K562 (cell line): Measurements from ENCODE around the gene VSIG2. TPM values are rescaled to one million over a fixed set of nuclear protein-coding genes. Genes with fewer than 3 reads are reported as not detected.

Source experiments
- ATAC-seq: fragments of 200-7000 bp; cut with Tn5 transposase; 3 replicates; pipeline ENCODE4 v1.9.1; 2020; ENCODE audit warnings: moderate library complexity
- BruUV-seq: library from RNA; stranded (reverse); fragments of 400-500 nt; replicated peaks from 2 replicates; lab custom pipeline; 2021; lab: Mats Ljungman, UMichigan
- CTCF ChIA-PET: fragments of 300-600 bp; formaldehyde crosslinking; extraction: SDS; loops from one replicate; lab custom pipeline; 2021; ENCODE audit warnings: low intra/inter-chr PET ratio; lab: Yijun Ruan, JAX
- POLR2A ChIA-PET: fragments of 300-600, 350-650 bp; sonication (Branson Sonifier 250); formaldehyde crosslinking; extraction: SDS; loops from one replicate; lab custom pipeline; 2021; ENCODE audit warnings: antibody characterized with exemption, inconsistent platforms; lab: Yijun Ruan, JAX
- DNase-seq, 4 experiments: peaks; one replicate each; pipeline versions ENCODE4 v3.0.0 to v3.0.0-alpha.2; 2011 to 2018; ENCODE audit warnings: low spot score in 3 of 4, mixed read lengths in 3 of 4; ENCODE audit errors: extremely low read depth in 1 of 4
- FAIRE-seq: peaks from 2 replicates; lab custom pipeline; 2011; peaks lifted over from hg19 to GRCh38; lab: Jason Lieb, UNC
- H2AFZ ChIP-seq: 2 replicates; pipeline ENCODE4 v1.6.0; 2011; ENCODE audit warnings: low read depth, low read length, control low read depth, inconsistent platforms
- H3K27ac ChIP-seq: fragments of 200-600 bp; 3 replicates; pipeline ENCODE4 v1.8.0; 2011; ENCODE audit warnings: low read depth, mild to moderate bottlenecking, control low read depth, inconsistent platforms, low read length, moderate library complexity, mixed read lengths; ENCODE audit errors: extremely low read depth
- H3K27me3 ChIP-seq, 2 experiments: fragments of 300-600 bp in 1 of 2; 2 replicates in 1 of 2; 3 replicates in 1 of 2; pipeline versions ENCODE4 v1.6.0 to v1.8.0; 2011; ENCODE audit warnings: inconsistent platforms in 2 of 2, low read length in 2 of 2, mild to moderate bottlenecking in 1 of 2, mixed read lengths in 1 of 2, moderate library complexity in 1 of 2; ENCODE audit not compliant: control insufficient read depth in 2 of 2, insufficient read depth in 2 of 2
- H3K36me3 ChIP-seq: fragments of 300-600 bp; 3 replicates; pipeline ENCODE4 v1.8.0; 2011; ENCODE audit warnings: mild to moderate bottlenecking, low read length, inconsistent platforms; ENCODE audit not compliant: control insufficient read depth, insufficient read depth
- H3K4me1 ChIP-seq, 2 experiments: fragments of 200-600 bp in 1 of 2; replicated peaks in 1 of 2; 2 replicates in 1 of 2; 3 replicates in 1 of 2; pipeline versions ENCODE4 v1.5.1 to v1.8.0; 2011; ENCODE audit warnings: inconsistent platforms in 2 of 2, low read length in 2 of 2, mild to moderate bottlenecking in 1 of 2, mixed read lengths in 1 of 2, moderate library complexity in 1 of 2; ENCODE audit not compliant: control insufficient read depth in 2 of 2, insufficient read depth in 2 of 2
- H3K4me2 ChIP-seq: 2 replicates; pipeline ENCODE4 v1.6.1; 2011; ENCODE audit warnings: low read length, control low read depth, inconsistent platforms, mixed read lengths; ENCODE audit not compliant: insufficient read depth
- H3K4me3 ChIP-seq: fragments of 200-600 bp; sonication (generic), shearing (Covaris generic); 2 replicates; pipeline ENCODE4 v1.5.1; 2016; ENCODE audit warnings: control low read depth, inconsistent platforms
- H3K79me2 ChIP-seq: fragments of 200-600 bp; 3 replicates; pipeline ENCODE4 v1.8.0; 2011; ENCODE audit warnings: low read length, inconsistent platforms; ENCODE audit not compliant: control insufficient read depth, insufficient read depth
- H3K9ac ChIP-seq, 2 experiments: 2 replicates each; pipeline versions ENCODE4 v1.6.0 to v1.6.1; 2011; ENCODE audit warnings: low read depth in 2 of 2, low read length in 2 of 2, control low read depth in 1 of 2, inconsistent platforms in 1 of 2, mild to moderate bottlenecking in 1 of 2, mixed read lengths in 1 of 2; ENCODE audit not compliant: insufficient read depth in 1 of 2
- H3K9me1 ChIP-seq: one replicate; pipeline ENCODE4 v1.6.0; 2011; ENCODE audit warnings: inconsistent platforms, mild to moderate bottlenecking, low read length, moderate library complexity; ENCODE audit not compliant: control insufficient read depth, insufficient read depth
- H3K9me3 ChIP-seq: replicated peaks from 2 replicates; pipeline ENCODE4 v1.5.1; 2011; ENCODE audit warnings: low read depth, low read length, inconsistent platforms; ENCODE audit not compliant: control insufficient read depth, insufficient read depth
- H4K20me1 ChIP-seq: replicated peaks from 2 replicates; pipeline ENCODE4 v1.6.1; 2011; ENCODE audit warnings: low read length, inconsistent platforms, mixed read lengths; ENCODE audit not compliant: control insufficient read depth, insufficient read depth
- CREB5 ChIP-seq: fragments of 250-450 bp; sonication (Bioruptor Pico); IDR thresholded peaks from 2 replicates; pipeline ENCODE4 v1.5.0; 2020; ENCODE audit warnings: mild to moderate bottlenecking
- EWSR1 ChIP-seq: fragments of 450-650 bp; IDR thresholded peaks from 2 replicates; pipeline ENCODE4 v1.6.1; 2018; ENCODE audit warnings: borderline replicate concordance, mild to moderate bottlenecking, low read depth, moderate library complexity; ENCODE audit not compliant: partially characterized antibody
- FOXM1 ChIP-seq, 2 experiments: fragments of 450-650 bp in 1 of 2; sonication (generic) in 1 of 2; formaldehyde crosslinking in 1 of 2; IDR thresholded peaks; 2 replicates each; pipeline versions ENCODE4 v1.6.1 to v1.9.0; 2017 to 2022; ENCODE audit warnings: low read depth in 2 of 2, mild to moderate bottlenecking in 2 of 2, missing genetic modification reagents in 1 of 2, moderate library complexity in 1 of 2
- HEY1 ChIP-seq: fragments of 250-450 bp; sonication (Bioruptor Pico); IDR thresholded peaks from 2 replicates; pipeline ENCODE4 v1.5.0; 2020; ENCODE audit warnings: mild to moderate bottlenecking, moderate library complexity, borderline replicate concordance
- JUND ChIP-seq, 2 experiments: IDR thresholded peaks; 2 replicates in 1 of 2; 3 replicates in 1 of 2; pipeline ENCODE4 v1.6.1; 2011; ENCODE audit warnings: borderline replicate concordance in 2 of 2, low read depth in 2 of 2, low read length in 2 of 2, improper control_type of control experiment in 1 of 2, missing biosample characterization in 1 of 2, missing genetic modification characterization in 1 of 2, missing genetic modification reagents in 1 of 2
- MEIS2 ChIP-seq: fragments of 450-650 bp; IDR thresholded peaks from 2 replicates; pipeline ENCODE4 v1.6.1; 2014; ENCODE audit warnings: mild to moderate bottlenecking; ENCODE audit not compliant: partially characterized antibody
- PTTG1 ChIP-seq: fragments of 450-650 bp; IDR thresholded peaks from 2 replicates; pipeline ENCODE4 v1.6.1; 2016; ENCODE audit warnings: low read depth, mild to moderate bottlenecking, missing genetic modification characterization, missing compliant biosample characterization
- SP1 ChIP-seq: sonication (generic); formaldehyde crosslinking; IDR thresholded peaks from 2 replicates; pipeline ENCODE4 v1.8.1; 2022; ENCODE audit warnings: mild to moderate bottlenecking, missing genetic modification reagents
- SREBF2 ChIP-seq: sonication (generic); formaldehyde crosslinking; IDR thresholded peaks from 2 replicates; pipeline ENCODE4 v1.4.0; 2020; ENCODE audit warnings: mild to moderate bottlenecking, missing genetic modification reagents
- SRSF9 ChIP-seq: fragments of 200-400 bp; formaldehyde crosslinking; IDR thresholded peaks from 2 replicates; pipeline ENCODE4 v1.6.1; 2017; ENCODE audit warnings: low read depth, low read length, borderline replicate concordance
- TFAM ChIP-seq: fragments of 250-450 bp; sonication (Bioruptor Pico); conservative IDR thresholded peaks from 2 replicates; pipeline ENCODE4 v1.5.0; 2021; ENCODE audit warnings: mild to moderate bottlenecking, moderate library complexity
- ZC3H4 ChIP-seq: sonication (generic); formaldehyde crosslinking; IDR thresholded peaks from 2 replicates; pipeline ENCODE4 v1.9.0; 2021; ENCODE audit warnings: missing genetic modification reagents, borderline replicate concordance
- ZNF174 ChIP-seq: fragments of 250-450 bp; sonication (Bioruptor Pico); IDR thresholded peaks from 2 replicates; pipeline ENCODE4 v1.4.0; 2020; ENCODE audit warnings: mild to moderate bottlenecking
- ZNF830 ChIP-seq: fragments of 250-450 bp; sonication (Bioruptor Pico); IDR thresholded peaks from 2 replicates; pipeline ENCODE4 v1.5.0; 2021; ENCODE audit warnings: mild to moderate bottlenecking
- WGBS: fragments of 100-300 bp; shearing (Covaris generic); methylation state at CpG from one replicate; pipeline ENCODE4 v1.1.6; 2016; ENCODE audit warnings: low coverage, mixed read lengths; ENCODE audit not compliant: insufficient coverage; ENCODE audit errors: missing lambda C conversion rate; 5-methylcytosine and 5-hydroxymethylcytosine counted together
- in situ Hi-C: fragments of 300-500 bp; cut with MboI; formaldehyde crosslinking; loops from 4 replicates; pipeline ENCODE4 v1.15.0; 2018; ENCODE audit warnings: inconsistent platforms, mixed read lengths
- intact Hi-C: fragments of 100-400 bp; cut with micrococcal nuclease; formaldehyde crosslinking; loops from 2 replicates; pipeline ENCODE4 v1.14.2; 2022
- polyA plus RNA-seq, 8 experiments: library from polyadenylated mRNA; depleted of rRNA in 4 of 8; stranded (reverse) in 5 of 8; unstranded in 3 of 8; fragments of >200 nt; fragmentation: Nextera tagmentation in 2 of 8; fragmentation: Illumina TruSeq in 1 of 8; extraction: Ambion mirVana in 2 of 8; extraction: Trizol in 1 of 8; gene quantifications; 2 replicates each; pipeline versions ENCODE4 v1.2.1 to v1.2.3, GENCODE V29; 2011 to 2014; ENCODE audit warnings: inconsistent platforms in 1 of 8, missing spikeins in 1 of 8
- total RNA-seq, 7 experiments: library from RNA; depleted of rRNA in 6 of 7; stranded (reverse); fragments of >200 nt in 6 of 7; fragmentation: Illumina TruSeq in 2 of 7; extraction: Trizol in 2 of 7; gene quantifications; 2 replicates each; pipeline versions ENCODE4 v1.2.1 to v1.2.3, GENCODE V29; 2011 to 2021; ENCODE audit warnings: low replicate concordance in 1 of 7

The VSIG2 gene
- total and polyA plus RNA-seq, 9 of the 15 experiments (the other 6 are each of a cell fraction or from before 2014, with no cell fraction given), result not detected

- intact Hi-C loops (no loop called here), in situ Hi-C loops (no loop called here)
- POLR2A ChIA-PET, result interaction anchor here (0.6 kb wide), 2 partner anchors 20 to 34 kb away, joined by 3 read pairs; partner anchors contain the start of gene NRGN
- CTCF ChIA-PET, result no interaction called here
- ATAC-seq (no peak), DNase-seq (no peak), FAIRE-seq (no peak)
- Histone ChIP-seq H3K27me3 (peaks cover 60 to 71% of the 10 kb centered on the region in 2 experiments), H2AFZ (no peak overlapping the region), H3K4me1 (peaks cover 0 to 7% of the 10 kb centered on the region in 2 experiments; a peak in 1 of 5 replicates), H3K27ac (no peak overlapping the region), H3K4me3 (no peak overlapping the region), H3K79me2 (no peaks in the 10 kb centered on the region), H3K4me2 (no peak overlapping the region), H3K9me1 (no peaks in the 10 kb centered on the region), H4K20me1 (0 out of 2 replicates have a peak, but pooled peaks cover 2% of the 10 kb centered on the region), H3K9ac (no peak overlapping the region), H3K9me3 (no peaks in the 10 kb centered on the region), H3K36me3 (no peaks in the 10 kb centered on the region)
- TF ChIP-seq TFAM (CRISPR knock-in tag), result no peak
- no peak for TF ChIP-seq FOXM1 (IDR thresholded peaks at IDR 0.05; ENCODE audit: low read depth)
- no peak for TF ChIP-seq FOXM1 (CRISPR knock-in tag; IDR thresholded peaks at IDR 0.05; ENCODE audit: low read depth)
- no peak for TF ChIP-seq MEIS2
- TF ChIP-seq ZNF174 (CRISPR knock-in tag), result no peak
- TF ChIP-seq SP1 (CRISPR knock-in tag), result no peak
- TF ChIP-seq HEY1 (CRISPR knock-in tag), result no peak
- TF ChIP-seq SRSF9, result no peak
- TF ChIP-seq JUND (IDR thresholded peaks at IDR 0.05; ENCODE audit: borderline replicate concordance, low read depth, low read length), result no peak
- no peak for TF ChIP-seq JUND (tag; IDR thresholded peaks at IDR 0.05; ENCODE audit: borderline replicate concordance, low read depth, low read length)
- no peak for TF ChIP-seq ZNF830 (CRISPR knock-in tag)
- no peak for TF ChIP-seq CREB5 (CRISPR knock-in tag)
- no peak for TF ChIP-seq PTTG1
- TF ChIP-seq EWSR1, result no peak
- TF ChIP-seq SREBF2, result no peak
- no peak for TF ChIP-seq ZC3H4 (CRISPR knock-in tag)
- no TSS peak for BruUV-seq
- WGBS, result 4% methylated on average over 2 of the region's 2 CpGs
Measured at GRCh38 chr11:124719534-124719933, 32.5 kb downstream of the VSIG2 start.
